GM18526 (cell line): ENCODE results near the gene HOXD8.

Experiments
- POLR2A ChIP-seq: IDR thresholded peaks from 3 replicates; pipeline ENCODE4 v1.6.1; 2011; ENCODE audit not compliant: insufficient read length; ENCODE audit errors: extremely low read depth

Gene HOXD8

DNA sequence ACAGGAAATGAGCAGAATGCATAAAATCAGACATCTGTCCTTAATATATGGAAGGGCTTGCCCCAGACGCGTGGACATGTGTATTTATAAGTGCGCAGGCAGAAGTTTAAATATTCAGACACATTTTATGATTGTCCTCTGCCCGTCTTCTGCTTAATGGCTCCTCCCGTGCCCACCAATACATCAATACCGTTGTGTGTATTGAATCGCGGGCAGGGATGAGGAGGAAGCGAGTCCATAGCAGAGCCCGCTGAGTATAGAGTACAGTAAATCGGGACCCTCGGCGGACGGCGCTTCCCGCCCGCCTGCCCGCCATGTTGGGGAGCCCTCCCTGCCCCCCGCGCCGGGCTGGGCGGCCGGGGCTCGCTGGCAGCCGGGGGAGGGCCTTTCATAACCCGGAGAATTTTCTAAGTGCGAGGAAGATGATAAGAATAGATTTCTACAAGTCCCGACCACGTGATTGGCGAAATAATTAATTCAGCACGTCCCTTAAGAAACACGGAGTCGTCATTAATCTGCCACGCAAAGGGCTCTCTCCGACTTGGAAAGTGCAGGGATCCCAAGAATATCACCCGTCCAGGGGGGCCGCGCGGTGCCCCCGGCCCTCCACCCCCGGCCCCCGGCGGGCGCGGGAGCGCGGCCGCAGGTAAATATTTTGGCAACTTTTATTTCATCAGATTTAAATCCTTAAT is 27.4 kb downstream of the HOXD8 start, which contains the start of gene HOXD3:
Gene HOXD3, plus strand, starts transcription at position 501 of the 692 bp plus-strand sequence. CDS start 11,808 bp downstream, outside the sequence.
- no peak for TF ChIP-seq POLR2A

DNA sequence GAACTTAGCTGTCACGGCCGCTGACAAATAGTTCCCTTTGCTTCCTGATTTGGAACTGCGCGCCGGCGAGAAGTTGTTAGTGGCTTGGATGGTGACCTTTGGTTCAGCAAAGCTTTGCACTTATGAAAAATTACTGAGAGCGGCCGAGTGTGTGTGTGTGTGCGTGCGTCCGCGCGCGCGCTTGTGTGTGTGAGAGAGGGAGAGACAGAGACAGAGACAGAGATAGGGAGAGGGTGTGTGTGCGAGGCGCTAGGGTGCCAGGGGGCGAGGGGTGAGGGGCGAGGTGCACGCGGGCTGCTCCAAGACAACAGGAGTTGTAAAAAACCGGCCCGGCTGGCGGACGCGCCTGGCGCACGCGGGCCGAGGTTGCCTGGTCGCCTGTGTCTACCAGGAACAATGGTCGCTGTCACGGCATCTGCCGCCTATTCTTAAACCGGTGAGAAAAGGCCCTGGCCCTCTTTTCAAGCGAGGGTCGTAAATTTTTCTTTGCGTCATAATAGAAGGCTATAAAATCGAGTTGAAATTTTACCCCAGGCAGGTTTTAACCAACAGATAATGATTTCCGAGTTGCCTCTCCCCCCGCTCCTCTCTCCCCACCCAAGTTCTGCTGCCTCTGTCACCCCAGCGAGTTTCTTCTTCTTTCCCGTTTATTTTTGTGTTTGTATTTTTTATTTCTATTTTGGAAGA is 28.1 kb downstream of the HOXD8 start:
- no peak for TF ChIP-seq POLR2A

DNA sequence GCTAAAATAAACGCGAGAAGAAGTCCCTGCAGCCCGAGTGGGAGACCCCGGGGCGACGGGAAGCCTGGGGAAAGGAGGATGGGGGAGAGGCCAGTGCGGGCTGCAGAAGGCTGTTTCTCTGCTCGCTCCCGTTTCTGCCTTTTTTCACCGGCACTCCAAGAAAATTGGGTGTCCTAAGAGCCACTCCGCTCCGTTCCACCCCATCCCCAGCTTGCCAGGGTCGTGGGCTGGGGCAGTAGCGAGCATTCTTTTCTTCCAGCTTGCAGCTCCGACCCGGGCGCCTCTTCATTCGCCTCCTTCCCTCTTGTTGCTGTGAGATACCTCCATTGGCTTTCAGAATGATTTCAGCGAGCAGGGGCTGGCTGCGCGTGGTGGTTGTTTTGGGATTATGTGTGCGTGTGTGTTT is 28.7 kb downstream of the HOXD8 start:
- TF ChIP-seq POLR2A, result no peak

DNA sequence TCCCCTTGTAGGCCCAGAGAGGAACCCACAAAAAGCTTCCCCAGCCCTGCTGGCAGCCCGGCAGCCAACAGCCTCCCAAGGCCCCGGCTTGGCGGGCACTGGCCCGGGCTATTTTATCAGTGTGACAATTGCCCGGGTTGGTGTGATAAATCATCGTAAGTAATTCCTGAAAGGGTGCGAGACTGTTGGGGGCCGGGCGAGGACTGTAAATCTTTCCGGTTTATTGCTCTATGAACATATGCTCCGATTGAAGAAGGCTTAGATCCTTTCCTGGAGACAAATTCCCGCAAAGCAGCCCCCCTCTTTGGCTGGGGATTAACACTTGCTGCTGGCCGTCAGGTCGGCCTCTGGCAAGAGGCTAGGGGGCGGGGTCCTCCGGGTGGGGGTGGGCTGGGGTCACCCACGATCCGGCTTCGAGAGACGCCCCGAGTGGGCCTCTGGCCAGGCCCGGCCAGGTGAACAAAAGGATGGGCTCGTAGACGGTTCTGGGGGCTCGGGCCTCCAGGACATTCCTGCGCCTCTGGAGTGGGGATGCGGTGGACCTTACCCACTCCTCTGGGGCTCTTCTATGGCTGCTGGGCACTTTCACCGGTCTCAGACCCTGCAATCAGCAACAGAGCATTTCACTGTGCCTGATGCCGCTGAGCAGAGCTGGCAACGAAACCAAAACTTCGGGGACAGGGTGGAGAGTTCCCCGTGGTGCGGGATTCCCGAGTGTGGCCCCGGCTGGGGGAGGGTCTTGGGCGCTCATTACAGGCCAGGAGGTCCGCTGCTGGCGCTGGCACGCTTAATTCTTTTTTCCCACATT is 29.6 kb downstream of the HOXD8 start:
- TF ChIP-seq POLR2A, result no peak

DNA sequence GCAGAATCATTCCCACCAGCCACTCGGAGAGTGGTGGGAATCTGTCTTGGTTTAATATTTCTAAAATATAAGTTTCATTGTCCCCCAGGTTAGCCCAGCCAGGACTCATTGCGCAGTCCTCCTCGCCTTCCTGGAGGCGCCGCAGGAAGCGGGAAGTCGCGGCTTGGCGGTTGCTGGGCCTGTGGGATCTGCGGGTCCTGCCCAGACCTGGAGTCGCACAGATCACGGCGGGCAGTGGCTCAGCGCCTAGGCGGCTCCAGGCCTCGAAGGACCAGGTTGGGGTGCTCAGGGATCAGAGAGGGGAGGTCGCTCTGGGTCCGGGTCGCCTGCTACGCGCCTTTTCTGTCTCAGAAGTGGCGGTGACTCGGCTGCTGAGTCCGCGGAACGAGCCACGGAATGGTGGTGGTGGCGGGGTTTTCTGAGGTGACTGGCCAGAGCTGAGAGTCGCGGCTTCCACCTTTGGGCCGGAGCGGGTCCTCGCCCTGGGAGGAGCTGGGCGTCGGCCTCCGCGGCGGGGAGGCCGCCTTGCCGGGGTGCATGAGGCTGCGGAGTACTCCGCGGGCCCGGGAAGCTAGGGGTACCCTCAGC is 30.3 kb downstream of the HOXD8 start:
- no peak for TF ChIP-seq POLR2A

DNA sequence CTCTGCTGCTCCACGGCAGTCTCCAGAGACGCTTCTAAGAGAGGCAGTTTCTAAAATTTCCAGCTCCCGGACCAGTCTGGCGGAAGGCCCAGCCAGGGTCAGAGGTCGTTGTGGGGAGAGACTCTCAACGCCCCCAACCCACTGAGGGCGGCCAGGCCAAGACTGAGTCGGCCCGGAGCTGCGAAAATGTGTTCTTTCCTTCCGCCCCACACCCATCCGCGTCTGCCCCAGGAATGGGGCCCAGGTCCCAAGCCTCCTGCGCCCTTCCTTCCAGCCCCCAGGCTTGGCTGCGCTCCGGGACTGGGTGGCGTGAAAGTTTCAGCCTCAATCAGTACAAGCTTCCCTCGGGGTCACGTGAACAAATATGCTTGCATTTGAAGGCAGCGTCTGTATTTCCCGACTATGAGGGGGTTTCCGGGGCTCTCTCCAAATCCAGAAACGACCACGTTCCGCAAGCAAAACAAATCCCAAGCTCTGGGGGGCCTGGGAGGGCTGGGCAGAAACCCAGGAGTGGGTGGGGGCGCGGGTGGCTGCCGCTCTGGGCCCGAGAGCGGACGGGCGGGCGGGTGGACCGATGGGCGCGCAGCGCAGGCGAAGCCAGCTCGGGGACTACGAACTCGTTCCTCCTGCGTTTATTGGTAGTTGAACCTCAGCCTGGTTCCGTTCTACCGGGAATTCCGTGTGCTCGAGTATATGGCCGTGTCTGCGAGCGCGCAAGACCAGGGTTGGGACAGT is 30.9 kb downstream of the HOXD8 start:
- no peak for TF ChIP-seq POLR2A

DNA sequence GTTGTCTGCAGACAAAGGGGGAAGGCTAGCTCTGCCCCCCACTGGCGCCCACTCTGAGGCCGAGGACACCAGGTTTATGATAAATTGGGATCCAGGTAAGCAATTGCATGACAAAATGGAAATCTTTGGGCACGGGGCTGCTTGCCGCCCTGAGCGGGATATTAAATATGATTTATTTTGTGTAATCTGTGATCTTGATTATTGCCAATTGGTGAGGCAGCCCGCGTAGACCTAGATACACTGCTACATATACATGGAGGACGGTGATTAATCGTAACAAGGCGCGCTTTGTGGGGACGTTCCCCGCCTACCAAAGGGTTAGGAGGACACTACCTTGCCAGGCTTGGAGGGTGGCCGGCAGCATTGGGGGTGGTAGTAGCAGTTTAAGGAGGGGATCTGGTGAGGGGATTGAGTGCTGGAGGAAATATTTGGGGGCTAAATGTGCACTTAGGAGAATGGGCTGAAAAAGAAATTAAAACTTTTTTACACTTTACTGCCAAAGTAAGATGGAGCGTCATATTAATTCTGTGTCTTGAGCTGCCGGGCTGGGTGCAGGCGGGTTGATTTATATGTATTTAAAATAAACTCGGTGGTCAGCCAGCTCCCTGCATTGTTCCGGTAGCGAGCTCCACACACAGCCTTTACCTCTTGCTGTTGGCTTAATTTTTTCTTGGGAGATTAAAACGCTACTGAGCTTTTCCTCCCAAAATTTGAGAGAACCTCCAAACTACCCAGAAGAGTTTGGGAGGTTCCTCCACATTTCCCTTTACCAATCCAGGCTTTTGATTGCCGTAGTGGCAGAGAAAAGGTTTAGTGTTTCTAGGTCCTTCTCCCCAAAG is 31.7 kb downstream of the HOXD8 start:
- TF ChIP-seq POLR2A, result no peak

DNA sequence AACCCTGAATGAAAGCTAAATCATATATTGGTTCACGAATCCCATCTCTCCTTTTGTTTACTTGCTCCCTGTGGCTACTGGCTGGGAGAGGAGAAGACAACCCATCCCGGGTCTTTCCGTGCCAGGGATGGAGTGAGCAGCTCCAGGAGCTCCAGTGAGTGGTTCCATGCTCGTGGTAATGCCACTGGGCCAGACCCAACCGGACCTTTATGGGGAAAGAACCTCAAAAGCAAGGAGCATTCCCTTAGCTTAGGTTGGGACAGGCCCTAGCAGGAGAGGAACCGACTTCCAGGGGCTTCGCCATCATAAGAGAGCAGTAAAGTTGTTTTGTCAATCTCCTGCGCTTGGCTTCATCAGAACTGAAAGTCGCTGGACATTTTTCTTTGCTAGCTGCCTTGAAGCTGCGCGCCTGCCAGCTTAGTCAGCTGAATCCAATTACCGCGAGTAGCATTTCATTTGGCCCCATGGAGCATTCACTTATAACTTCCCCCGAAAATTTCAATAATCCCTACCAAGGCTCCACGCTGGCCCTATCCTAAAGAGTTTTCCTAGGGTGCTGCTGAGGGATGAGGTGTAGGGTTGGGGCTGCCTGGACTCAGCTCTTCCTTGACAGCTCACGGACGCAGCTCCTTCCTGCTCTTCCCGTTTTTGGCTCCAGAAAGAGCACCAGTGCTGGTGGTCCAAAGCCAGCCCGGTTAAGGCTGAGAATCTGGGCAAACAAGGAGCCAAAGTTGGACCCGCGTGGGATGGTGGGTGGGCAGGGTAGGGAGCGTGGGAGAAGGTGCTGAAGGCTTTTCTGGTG is 32.5 kb downstream of the HOXD8 start:
- TF ChIP-seq POLR2A, result no peak

DNA sequence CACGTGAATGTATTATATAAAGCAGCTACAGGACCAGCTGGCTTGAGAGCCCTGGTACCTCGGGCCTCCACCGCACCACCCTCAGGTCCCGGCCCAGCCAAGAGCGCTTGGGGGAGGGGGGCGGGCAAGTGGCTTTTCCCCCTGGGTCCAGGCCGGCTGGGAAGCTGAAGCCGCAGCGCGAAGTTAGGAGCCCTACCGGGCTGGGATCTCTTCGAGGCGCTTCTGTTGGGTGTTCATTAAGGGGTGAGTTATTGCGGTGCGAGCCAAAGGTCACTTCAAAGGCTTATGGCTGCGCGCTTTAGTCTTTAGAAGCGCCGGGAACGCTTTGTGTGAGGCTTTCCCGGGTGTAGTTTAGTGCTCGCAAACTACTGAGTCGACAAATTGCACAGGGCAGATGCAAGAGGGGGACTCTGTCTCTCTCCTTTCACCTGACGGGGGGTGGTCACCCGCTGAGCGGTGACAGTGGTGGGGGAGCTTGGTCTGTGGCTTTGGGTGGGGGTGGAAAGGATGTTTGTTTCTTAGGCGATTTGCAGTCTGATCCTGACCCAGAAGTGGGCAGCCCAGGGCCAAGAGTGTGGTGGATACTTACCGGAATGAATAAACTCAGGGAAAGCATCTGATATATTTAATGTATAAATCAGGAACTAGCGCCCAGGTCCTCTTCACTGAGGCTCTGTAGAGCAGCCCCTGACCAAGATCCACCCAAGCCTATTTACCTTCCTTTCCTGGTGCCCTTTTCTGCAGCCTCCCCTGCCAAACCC is 33.6 kb downstream of the HOXD8 start:
- TF ChIP-seq POLR2A, result no peak

DNA sequence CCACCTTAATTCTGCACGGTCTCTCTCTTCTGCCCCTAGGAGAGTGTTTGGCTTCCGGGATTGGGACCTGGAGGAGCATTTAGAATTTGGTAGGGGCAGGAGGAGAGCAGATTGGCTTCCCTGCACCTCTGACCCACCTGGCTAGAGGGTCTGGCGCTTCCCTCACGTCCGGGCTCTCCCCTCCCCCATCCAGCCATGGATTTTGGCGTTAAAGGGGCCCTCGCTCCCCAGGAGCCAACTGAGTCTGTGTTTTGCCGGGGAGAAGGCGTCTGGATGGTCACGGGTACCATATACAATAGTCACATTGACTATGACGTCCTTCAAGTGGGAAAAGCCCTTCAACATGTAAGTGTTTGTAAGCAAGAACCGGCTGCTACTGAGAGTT is 34.2 kb downstream of the HOXD8 start:
- TF ChIP-seq POLR2A, result no peak

DNA sequence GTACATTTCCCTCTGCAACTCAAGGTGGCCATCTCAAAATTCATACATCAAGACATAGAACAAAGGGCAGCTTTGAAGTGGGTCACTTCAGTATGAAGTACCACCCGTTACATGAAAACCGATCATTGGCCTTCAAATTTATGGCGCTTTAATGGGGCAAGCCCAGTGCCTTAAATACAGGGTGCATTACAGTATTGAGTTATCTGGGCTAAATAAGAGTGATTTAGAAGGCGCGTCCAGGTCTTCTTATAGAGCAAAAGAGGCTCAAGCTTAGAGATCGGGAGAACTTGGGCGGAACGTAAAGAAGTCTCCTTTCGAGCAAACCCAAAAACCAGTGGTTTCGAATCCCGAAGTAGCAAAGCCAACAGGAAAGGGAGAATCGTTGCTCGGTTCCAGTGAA is 34.7 kb downstream of the HOXD8 start:
- TF ChIP-seq POLR2A, result no peak

DNA sequence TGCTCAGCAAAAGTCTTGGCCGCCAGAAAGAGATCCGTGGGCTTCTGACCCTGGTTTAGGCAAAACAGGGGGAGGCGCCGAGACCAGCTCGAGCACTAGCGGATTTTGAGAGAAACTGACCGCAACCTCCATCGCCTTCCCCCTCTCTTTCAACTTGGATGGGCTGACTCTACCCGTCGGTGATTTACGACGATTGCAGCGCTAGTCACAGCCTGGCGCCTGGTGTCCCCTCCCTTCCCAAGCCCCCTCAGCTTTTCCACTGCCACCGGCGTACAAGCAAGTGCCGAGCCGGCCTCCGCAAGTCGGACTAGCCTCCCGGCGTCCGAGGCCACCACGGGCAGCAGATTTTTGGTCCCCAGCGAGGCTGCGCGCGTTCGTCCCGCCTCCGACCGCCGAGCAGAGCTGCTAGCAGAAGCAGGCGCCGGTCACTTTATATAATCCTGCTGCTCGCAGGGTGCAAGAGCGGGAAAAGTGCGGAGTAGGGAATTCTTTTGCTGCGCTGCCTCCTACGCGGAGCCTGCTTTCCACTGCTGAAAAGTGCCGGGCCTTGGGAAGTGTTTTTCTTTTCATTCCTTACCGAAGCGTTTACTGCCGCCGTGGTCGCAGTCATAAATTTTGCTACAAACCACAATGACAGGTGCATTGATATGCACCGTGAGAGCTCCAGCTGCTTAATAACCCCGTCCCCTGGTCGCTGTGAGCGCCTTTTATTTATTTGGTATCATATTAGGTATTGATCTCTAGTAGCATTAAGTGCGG is 35.3 kb downstream of the HOXD8 start:
- TF ChIP-seq POLR2A, result no peak
